HG03066 (cell line): ENCODE measurements around the gene SLC12A8.

Source experiments
- ATAC-seq: cut with Tn5 transposase; IDR thresholded peaks from one replicate; pipeline ENCODE4 v1.9.1; 2021; ENCODE audit warnings: low read depth; ENCODE audit not compliant: unreplicated experiment

The SLC12A8 gene

GRCh38 chr3:125141596-125142419 lies 70.7 kb downstream of the SLC12A8 start:
- peak; percentile 49 for ATAC-seq

- peak; percentile 27 for ATAC-seq
Observed at GRCh38 chr3:125140818-125141595, 71.5 kb downstream of the SLC12A8 start.

- ATAC-seq: no peak
Observed at GRCh38 chr3:125140011-125140817, 72.3 kb downstream of the SLC12A8 start.

DNA sequence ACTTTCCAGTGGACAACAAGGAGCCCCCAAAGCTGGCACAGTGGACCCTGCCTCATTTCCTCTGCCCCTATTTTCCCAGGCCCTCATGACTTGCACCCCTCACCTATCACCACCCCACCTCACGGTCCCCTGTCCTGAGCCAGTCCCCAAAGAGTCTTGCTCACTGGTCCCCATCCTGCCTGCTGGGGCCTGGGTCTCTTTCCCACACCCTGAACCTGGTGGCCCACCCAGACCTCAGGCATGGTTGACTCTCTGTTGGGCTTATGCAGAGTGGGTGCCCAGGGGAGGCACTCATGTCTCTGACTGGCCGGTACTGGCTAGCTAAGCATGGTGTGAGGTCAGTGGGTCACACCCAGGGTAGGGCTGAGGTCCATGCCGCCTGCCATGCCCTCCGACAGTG lies 73.2 kb downstream of the SLC12A8 start:
- no peak for ATAC-seq

- no peak for ATAC-seq
Observed at GRCh38 chr3:125137358-125138033, 75.1 kb downstream of the SLC12A8 start.

DNA sequence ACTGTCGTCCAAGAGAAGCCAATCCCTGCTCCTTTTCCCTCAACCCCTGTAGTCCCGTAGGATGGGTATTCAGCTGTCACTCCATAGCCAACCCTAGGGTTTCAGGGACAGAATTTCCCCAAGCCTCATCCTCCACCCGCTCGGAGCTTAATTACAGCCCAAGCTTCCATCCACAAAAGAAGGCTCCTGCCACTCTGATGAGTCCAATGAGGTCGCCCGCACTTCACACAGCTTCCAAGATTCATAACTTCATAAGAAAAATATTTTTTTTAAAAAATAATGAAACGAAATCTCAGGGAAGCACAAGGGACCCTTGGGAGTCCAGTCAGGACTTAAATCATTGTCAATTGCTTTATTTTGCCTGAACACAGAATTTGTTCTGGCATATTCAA lies 75.6 kb downstream of the SLC12A8 start:
- ATAC-seq: no peak

GRCh38 chr3:125136515-125136914 lies 76.0 kb downstream of the SLC12A8 start:
- no peak for ATAC-seq

DNA sequence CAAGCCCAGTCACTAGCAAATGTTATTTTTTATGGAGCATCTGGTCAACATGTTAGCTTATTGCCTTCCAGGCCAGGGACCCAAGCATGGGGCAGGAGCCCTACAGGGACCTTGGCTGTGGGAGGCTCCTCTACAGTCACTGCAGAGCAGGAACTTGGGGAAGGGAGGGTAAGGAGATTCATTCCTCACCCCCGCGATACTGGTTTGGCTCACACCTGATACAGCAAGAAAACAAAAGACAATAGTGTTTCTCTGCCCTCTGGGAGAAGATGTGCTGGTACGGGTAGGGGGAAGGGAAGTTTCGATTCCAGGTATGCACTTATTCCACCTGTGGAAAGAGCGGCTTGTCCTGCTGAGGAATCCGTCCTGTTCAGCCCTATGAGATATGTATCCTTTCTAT lies 77.6 kb downstream of the SLC12A8 start:
- no peak for ATAC-seq

- ATAC-seq: no peak
Observed at GRCh38 chr3:125132815-125133214, 79.7 kb downstream of the SLC12A8 start.

- no peak for ATAC-seq
Observed at GRCh38 chr3:125129512-125129997, 83.0 kb downstream of the SLC12A8 start.

DNA sequence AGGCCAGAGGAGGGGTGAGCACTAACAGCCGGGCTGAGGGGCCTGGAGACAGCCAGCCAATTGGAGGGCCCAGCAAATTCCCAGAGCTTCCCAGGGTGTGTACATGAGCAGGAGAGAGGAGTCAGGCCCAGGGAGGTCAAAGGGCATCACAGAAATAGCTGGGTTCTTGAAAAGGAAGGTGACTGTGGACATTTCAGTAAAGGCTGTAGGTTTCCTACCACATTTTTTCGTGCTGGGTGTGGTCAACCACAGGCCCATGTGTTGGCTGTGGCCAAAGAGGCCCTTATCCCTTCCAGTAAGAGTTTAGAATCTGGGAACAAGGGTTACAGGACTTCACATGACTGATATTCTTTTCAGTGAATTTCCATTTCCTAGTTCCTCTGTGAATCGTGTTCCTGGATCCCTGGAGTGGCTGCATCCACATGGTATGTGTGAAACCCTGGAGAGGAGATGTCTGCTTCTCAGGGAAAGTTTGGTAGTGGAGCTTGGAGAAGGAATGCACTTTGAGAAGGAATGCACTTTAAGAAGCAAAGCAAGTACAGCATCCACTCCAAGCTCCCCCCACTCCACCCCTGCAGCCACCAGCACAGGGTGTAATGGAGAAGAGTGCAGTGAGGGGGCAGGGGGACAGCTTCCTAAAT lies 83.6 kb downstream of the SLC12A8 start:
- no peak for ATAC-seq

- ATAC-seq: no peak
Observed at GRCh38 chr3:125126323-125126722, 86.2 kb downstream of the SLC12A8 start.

- ATAC-seq: no peak
Observed at GRCh38 chr3:125125821-125126245, 86.7 kb downstream of the SLC12A8 start.

DNA sequence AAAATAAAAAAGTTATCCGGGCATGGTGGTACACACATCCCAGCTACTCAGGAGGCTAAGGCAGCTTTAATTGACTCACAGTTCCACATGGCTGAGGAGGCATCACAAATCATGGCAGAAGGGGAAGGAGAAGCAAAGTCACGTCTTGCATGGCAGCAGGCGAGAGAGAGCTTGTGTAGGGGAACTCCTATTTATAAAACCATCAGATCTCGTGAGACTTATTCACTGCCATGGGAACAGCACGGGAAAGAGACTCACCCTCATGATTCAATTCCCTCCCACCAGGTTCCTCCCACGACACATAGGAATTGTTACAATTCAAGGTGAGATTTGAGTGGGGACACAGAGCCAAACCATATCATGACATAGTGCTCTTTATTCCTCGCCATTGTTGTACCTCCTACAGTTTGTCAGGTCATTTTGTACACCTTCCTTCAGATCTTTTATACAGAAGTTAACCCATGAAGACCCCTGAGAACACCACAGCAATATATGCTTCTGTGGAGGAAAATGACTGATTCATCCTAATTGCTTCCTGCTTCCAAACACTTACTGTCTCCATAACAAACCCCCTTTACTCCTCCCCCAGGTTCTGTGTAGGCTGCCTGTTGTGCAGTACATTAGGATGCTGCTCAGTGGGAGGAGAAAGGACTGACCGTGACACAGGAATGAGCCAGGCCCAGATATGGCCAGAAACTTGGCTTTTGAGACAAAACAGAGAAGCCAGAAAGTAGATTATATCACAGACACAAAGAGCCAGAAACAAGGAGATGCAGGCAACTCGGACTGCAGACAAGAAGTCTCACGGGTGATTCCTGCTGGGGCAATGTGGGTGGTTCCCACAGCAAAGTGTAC lies 88.9 kb downstream of the SLC12A8 start:
- no peak for ATAC-seq

DNA sequence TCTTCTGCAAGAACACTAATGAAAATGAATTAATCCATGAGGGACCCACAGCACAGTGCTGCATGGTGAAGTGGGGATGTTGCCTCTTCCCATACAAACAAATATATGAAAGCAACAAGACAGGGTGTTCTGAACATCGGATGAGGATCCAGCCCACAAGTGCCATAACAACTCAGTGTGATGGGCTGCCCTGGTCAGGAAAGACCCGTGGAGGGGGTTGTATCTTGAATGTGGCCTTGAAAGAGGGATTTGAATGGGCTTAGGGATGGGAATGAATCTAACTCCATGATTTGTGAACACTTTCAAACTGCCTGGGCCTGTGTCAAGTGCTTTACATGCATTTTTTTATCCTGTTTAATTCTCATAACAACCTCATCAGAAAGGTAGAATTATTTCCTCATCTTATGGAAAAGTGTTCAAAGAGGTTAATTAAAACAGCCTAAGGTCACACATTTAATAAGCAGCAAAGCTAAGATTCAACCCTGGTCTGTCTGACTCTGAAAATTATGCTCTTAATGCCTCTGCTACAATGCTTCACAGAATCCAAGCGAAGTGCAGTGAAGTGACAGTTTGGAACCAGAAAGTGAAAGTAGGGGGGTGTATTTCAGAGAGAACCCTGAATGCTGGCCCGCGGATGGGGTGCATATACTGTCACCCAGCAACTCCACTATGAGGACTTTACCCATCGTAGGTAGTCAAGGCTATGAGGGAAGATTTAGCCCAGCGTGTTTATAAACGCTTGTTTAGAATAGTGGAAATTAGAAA lies 91.1 kb downstream of the SLC12A8 start:
- ATAC-seq: peak; percentile 47

DNA sequence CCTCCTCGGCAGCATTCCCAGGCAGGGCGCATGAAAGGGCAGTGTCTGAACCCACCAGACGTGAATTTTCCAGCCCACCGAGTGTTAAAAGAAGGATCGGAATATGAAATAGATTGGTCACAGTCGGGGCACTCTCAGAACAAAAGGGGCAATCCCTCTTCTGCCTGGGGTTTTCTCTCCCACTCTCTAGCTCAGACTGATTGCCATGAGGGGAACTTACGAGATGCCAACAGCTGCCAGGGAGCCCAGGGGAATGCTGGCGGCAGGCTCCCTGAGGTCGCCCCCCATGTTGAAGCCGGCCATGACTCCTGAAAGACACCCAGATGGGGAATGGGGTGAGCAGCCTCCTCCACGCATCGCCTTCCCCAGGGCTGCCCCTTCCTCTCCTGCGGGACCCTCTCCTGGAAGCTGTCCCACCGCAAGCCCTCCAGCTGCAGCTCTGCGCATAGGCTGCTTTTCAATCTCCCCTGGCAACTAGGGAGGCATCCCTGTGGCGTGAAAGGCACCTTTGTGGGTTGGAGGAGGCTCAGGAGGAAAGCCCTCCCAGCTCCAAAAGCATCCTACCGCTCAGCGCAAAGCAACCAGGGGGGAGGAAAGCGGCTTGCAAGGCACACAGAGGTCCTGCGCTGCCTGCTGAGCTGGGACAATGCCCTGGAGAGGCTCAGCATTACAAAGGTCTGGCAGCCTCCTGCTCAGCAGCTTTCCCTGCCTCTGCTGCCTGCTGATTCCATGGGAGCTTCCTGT lies 92.0 kb downstream of the SLC12A8 start:
- ATAC-seq: no peak

DNA sequence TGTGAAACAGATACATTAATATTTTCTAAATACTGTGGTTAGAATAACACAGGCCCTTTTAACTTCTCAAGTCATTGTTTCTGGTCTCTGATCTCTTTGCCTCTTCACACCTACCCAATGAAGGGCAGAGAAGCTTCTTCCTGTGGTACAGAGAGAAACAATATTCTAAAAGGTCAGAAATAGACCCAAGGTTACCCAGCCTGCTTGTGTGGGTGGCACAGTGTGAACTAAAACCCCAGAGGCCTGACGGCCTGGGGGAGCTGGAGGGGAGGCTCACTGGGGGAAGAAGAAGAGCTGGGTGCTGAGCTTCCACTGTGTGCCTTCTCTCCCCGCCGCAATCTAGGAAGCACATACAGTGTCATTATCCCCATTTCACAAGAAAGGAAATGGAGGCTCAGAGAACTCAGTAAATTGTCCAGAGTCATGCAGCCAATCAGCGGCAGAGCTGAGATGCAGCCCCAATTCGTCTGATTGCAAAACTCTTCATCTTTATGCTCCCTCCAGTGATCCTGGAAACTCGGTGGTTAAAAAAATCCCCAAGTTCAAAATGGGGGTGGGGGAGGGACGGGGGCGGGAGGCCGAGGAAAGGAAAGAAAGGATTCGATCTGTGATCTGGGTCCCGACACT lies 92.7 kb downstream of the SLC12A8 start:
- peak; percentile 59 for ATAC-seq
